Measurements from ENCODE around the gene OR2AJ1.
A peak's percentile ranks its signal among the peaks of the same experiment; 100 is the strongest.

Gene OR2AJ1, protein sequence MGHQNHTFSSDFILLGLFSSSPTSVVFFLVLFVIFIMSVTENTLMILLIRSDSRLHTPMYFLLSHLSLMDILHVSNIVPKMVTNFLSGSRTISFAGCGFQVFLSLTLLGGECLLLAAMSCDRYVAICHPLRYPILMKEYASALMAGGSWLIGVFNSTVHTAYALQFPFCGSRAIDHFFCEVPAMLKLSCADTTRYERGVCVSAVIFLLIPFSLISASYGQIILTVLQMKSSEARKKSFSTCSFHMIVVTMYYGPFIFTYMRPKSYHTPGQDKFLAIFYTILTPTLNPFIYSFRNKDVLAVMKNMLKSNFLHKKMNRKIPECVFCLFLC

DNA sequence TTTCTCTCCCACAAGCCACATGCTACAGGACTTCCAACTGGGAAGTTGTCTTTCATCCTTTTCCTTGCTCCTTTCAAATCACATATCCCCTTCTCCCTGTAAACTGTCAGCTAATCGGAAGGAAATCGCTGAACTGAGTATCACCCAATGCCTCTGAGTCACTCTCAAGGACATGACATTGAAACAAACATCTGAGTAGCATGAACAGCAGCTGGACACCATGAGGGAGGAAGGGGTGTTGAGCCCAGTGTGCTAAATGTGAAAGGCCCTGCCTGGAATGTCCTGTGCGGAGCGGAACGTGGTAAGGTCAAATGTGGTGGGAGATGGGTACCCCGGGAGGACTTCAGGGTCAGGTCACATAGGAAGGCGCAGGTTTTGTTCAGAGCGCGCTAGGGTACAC, at the start of gene OR2AJ1:
Gene OR2AJ1 (plus strand): TSS at position 22 of the 400 bp plus-strand sequence. CDS start 8,880 bp downstream, outside the sequence.
- no peak for DNase-seq

DNA sequence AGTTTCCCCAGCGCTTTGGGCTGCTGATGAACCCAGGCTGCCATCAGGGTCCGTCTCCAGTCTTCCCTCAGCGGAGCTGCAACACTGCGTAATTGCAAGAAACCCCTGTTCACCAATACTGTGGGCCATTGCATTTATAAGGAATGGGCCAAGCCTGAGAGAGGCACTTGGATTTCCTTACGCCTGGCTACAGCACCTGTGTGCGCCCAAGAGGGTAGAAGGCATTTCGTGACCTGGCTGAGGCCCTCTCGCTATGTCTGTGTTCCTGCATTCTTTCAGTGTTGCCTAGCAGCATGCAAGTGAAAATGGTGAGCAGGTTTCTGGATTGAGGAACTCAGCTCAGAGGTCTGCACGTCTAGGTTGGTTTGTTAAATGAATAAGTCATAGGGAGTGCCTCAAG, 41.3 kb upstream of the OR2AJ1 start:
- no peak for DNase-seq

DNA sequence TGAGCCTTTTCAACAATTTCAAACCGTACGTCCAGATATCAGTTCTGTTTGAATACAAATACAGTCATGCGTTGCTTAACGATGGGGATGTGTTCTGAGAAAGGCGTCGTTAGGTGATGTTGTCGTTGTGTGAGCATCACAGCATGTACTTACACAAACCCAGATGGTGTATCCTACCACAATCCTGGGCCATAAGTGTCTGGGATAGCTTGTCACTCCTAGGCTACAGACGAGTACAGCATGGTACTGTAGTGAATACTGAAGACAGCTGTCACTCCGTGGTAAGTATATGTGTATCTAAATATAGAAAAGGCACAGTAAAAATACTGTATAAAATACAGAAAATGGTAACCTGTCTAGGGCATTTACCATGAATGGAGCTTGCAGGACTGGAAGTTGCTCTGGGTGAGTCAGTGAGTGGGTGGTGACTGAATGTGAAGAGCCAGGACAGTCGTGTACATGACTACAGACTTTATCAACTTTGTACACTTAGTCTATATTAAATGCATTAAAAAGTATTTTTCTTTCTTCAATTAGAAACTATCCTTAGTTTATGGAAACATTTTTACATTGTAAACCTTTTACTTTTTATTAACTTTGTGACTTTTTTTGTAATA, 39.8 kb upstream of the OR2AJ1 start:
- DNase-seq = no peak

DNA sequence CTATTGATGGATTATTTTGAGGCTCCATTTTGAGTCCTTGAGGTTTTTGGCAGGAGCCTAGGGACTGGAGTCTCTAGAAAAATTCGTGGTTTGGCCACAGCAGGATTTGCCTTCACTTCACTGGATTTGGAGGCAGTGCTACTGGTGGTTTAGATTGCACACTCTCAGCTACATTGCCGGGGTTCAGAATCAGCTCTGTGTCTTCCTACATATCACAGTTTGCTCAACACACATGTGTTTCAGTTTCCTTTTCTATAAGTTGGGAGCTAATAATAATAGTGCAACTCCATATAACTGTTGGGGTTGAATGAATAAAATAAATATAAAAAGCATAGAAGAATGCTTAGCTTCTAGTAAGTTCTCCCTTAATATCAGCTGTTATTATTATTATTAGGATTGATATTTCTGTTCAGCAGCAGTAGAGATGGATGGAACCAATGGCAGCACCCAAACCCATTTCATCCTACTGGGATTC, 29.5 kb upstream of the OR2AJ1 start, which contains the start of gene OR2W3:
Gene OR2W3 (plus strand): TSS at position 425 of the 475 bp plus-strand sequence. CDS start 0 bp downstream, at position 425.
- DNase-seq = no peak

DNA sequence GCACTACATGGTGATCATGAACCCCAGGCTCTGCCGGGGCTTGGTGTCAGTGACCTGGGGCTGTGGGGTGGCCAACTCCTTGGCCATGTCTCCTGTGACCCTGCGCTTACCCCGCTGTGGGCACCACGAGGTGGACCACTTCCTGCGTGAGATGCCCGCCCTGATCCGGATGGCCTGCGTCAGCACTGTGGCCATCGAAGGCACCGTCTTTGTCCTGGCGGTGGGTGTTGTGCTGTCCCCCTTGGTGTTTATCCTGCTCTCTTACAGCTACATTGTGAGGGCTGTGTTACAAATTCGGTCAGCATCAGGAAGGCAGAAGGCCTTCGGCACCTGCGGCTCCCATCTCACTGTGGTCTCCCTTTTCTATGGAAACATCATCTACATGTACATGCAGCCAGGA, 28.7 kb upstream of the OR2AJ1 start:
- no peak for DNase-seq

DNA sequence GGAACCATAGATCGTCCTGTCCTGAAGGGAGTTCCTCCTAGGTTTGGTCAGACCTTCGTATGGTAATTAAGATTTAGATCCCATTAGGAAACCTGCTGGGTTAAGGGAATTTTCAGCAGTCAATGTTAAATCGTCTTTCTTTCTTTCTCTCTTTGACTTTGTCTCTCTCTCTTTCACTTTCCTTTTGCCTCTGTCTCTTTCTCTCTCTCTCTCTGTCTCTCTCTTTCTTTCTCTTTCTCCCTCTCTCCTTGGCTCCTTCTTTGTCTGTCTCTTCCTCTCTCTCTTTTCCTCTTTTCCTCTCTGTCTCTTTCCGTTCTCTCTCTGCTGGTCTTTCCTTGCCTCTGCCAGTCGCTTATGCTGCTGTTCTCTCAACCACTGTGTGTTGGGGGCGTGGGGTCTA, 20.6 kb upstream of the OR2AJ1 start:
- no peak for DNase-seq

DNA sequence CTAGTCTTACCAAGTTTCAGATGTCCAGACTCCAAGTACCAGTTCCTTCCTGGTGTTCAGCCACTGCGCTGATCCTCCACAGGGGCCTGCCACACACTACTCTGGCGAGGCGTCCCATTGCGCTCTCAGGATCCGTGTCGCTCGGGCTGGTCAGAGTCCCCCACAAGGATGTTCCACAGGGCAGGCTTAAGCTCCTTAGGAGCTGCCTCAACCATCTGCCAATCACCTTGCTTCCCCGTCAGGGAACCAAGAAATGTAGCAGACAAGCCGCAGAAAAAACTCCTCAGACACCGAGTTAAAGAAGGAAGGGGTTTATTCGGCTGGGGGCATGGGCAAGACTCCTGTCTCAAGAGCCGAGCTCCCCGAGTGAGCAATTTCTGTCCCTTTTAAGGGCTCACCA, 19.5 kb upstream of the OR2AJ1 start:
- DNase-seq = no peak

DNA sequence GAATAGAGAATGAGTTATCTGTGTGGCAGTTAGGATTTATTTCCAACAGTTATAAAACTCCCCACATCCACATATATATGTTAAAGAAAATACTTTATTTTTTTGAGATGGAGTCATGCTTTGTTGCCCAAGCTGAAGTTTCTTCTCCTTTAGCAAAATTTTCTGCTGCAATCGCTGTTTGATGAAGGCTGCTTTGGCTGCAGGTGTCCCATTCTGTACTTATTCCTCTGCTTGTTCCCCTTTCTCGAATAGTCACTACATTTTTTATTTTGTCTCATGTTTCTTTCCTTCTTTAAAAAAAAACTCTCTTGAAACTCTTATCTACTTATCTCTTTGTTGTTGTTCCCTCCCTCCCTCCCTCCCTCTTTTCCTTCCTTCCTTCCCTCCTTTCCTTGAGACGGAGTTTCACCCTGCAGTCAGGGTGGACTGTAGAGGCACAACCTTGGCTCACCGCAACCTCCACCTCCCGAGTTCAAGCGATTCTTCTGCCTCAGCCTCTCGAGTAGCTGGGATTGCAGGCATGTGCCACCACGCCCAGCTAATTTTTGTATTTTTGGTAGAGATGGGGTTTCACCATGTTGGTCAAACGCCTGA, 18.7 kb upstream of the OR2AJ1 start:
- no peak for DNase-seq

DNA sequence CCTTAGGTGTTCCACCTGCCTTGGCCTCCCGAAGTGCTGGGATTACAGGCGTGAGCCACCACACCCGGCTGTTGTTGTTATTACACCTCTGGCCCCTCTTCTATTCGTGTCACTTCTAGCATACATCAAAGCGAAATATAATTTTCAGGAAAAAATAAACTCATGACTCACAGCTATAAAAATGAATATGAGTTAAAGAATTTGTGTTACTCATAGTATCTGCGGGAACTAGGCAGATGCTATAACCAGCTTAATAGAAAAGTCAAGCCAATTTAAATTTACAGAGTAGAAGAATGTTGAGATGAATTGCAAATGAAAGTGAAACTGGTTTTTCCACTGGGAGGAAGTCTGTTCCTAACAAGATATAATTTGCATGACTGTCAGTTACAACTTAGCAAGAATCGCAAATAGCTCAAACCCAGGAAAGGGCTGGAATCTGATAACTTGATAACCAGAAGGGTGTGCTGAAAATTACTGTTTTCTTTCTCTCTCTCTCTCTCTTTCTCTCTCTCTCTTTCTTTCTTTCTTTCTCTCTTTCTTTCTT, 18.1 kb upstream of the OR2AJ1 start:
- no peak for DNase-seq

DNA sequence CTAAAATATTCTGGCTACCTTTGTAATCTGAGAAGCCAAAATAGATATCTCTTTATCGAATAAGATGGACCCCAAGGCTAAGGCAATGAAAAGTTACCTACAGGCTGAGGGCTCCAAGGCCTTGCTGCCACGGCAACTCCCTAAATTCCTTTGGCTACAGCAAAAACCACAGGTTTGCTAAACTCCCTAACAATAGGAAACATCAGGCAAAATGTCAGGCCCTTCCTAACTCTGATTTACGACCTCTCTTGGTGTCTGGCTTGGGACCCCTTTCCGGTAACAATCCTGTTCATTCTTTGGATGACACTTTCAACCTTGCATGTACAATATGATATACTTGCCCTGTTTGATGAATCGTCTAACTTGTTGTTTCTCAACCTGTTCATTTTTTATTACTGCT, 15.9 kb upstream of the OR2AJ1 start:
- DNase-seq = no peak

DNA sequence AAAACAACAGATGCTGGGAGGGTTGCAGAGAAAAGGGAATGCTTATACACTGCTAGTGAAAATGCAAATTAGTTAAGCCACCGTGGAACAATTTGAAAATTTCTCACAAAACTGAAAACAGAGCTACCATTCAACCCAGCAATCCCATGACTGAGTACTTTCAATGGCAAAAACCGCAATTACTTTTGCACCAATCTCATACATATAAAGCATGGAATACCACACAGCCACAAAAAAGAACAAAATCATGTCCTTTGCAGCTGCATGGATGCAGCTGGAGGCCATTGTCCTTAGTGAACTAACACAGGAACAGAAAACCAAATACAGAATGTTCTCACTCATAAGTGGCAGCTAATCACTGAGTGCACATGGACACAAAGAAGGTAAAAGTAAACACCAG, 10.9 kb upstream of the OR2AJ1 start:
- DNase-seq = no peak

DNA sequence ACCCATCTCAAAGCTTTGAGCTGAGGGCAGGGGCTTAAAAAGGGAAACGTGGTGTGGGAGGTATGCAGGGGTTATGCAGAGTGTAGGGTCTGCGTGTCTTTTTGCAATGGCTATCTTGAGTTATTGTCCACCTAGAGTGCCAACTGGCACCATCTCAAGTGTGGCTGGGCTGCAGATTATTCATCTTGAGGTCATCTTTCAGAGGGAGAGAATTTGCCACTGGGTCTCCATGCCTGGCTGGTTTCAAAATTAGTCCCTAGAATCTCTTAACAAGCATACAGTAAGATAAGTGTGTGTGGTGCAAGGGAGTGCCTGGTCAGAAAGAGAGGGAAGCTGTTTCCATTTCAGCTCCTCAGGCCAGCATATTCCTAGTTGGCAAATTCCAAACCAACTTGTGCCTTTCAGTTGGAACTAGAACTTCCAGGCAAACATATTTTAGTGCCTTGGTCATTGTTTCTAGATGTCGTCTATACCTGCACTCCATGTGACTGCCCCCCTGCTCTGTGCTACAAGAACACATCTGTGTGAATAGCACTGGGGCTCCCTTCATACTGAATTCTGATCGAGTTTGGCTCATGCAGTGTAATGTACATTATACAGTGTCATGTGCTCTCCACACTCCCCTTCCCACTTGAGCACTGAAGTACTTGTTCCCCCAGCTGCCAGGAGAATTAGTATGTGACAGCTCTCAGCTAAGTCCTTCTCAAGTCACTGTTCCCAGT, 9.6 kb upstream of the OR2AJ1 start:
- no peak for DNase-seq

DNA sequence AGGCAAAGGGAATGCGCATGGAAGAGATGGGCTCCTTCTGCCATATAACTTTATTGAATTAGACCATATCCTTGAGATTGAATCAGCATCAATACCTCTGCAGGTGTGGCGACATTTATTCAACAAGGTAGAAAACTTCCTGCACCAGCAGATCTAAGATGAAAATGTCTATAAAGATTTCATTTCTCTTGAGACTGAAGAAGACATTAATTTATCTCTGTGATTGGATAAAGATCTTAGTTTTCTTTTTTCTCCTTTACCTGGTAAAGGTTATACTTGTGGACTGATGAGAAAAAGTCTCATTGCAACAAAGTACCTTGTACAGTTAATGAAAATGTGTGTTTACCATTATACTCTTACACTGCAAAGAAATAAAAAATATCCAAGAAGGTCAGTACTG, 4.7 kb upstream of the OR2AJ1 start, which contains the start of gene OR2T8:
Gene OR2T8 (plus strand): TSS at position 301 of the 400 bp plus-strand sequence. CDS start 766 bp downstream, outside the sequence.
- no peak for DNase-seq

DNA sequence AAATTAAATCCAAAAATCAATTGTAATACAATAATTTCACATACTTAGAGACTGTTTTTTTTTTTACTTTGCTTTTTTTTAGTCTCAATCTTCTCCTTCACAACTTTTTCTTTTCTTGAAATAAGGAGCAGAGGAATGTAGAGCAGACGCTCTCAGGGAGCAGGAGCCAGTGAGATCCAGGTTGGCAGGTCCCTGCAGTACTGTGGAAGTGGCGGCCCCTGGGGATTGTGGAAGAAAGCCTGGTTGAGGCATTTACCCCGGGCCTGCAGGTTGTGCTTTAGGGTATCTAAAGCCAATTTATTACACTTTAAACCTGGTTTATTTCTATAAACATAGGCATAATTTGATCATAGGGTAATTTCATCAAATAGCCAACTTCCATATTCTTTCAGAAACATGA, 748 bp upstream of the OR2AJ1 start:
- no peak for DNase-seq

DNA sequence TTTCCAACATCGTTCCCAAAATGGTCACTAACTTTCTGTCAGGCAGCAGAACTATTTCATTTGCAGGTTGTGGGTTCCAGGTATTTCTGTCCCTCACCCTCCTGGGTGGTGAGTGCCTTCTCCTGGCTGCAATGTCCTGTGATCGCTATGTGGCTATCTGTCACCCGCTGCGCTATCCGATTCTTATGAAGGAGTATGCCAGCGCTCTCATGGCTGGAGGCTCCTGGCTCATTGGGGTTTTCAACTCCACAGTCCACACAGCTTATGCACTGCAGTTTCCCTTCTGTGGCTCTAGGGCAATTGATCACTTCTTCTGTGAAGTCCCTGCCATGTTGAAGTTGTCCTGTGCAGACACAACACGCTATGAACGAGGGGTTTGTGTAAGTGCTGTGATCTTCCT, 9.3 kb downstream of the OR2AJ1 start:
- no peak for DNase-seq

DNA sequence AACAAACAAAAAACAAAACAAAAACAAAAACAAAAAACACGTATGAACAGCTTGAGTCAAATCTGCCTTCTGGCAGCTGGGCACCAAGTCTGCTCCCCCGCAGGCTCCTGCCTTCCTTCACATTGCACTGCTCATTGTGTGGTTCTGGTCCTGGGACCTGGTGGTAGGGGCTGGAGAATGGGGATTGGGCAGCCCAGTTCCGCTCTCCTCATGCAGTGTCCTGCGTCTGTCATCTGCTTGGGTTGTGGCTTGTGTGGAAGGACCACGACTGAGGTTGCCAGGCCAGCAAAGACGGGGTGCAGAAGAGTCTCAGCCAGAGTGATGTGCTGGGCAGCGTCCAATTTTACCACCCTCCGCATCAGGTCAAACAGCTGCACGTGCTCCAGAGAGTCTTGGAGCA, 11.1 kb downstream of the OR2AJ1 start:
- no peak for DNase-seq

DNA sequence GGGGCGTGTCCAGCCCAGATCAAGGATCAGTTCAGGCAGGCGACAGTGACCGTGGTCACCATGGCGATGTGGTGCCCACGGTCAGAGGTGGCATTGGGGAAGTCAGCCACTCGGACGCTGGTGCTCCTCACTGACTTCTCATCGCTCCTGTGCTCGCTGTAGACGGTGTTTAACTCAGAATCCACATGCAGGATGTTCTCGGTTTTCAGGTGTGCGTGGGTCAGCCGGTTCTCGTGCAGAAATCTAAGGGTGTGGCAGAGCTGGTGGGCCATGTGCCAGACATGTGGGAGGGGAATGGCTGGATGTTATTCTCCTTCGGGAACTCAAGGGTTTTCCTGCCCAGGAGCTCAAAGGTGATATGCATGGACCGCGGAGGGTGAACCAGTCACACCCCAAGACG, 11.7 kb downstream of the OR2AJ1 start:
- no peak for DNase-seq

DNA sequence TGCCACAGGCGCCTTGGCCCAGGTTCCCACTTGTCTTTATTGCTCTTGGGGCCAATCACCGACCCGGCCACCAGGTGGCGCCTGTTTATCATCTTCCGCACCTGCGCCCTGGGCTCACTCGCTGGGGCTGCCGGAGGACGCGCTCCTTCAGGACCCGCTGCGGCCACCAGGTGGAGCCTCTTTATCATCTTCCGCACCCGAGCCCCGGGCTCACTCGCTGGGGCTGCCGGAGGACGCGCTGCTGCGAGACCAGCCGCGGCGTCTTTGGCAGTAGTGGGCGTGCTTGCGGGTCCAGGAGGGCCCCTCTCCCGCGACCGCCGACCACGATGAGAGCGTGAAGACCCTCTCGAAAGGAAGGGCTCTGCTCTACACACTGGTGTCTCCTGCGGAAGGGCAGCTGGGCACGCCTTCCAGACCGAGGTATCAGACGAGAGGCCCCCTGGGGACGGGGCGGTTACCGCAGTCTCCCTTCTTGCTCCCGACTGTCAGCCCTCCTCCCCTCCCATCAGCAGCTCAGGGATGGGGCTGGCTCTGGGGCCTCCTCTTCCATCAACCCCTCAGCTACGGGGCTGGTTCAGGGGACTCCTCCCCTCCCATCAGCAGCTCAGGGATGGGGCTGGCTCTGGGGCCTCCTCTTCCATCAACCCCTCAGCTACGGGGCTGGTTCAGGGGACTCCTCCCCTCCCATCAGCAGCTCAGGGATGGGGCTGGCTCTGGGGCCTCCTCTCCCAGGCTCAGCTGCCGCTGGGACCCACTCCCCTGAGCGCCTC, 12.5 kb downstream of the OR2AJ1 start:
- DNase-seq = peak; percentile 58

DNA sequence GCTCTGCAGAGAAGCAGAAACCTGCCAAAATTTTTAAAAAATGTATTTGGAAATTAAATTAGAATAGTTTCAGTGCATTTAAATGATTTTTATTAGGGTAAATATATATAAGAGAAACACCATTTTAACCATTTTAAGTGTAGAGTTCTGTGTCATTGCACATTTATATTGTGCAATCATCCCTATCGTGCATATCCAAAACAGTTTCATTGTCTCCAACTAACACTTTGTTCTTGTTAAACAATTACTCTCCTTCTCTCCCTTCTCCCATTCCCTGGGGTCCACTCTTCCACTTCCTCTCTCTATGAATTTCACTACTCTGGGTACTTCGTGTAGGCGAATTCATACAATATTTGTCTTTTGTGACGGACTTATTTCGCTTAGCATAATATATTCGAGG, 17.9 kb downstream of the OR2AJ1 start:
- no peak for DNase-seq

DNA sequence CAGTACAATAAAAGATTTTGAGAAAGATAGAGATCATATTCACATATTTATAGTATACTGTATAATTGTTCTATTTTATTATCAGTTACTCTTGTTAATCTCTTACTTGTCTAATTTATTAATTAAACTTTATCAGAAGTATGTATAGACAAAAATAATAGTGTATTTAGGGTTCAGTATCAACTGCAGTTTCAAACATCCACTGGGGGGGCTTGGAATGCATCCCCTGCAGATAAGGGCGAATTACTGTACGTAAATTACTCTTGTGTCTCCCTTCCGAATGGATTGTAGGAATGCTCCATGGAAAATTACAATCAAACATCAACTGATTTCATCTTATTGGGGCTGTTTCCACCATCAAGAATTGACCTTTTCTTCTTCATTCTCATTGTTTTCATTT, 23.9 kb downstream of the OR2AJ1 start, which contains the start of gene OR2L8:
Gene OR2L8 (plus strand): TSS at position 301 of the 400 bp plus-strand sequence. CDS start 0 bp downstream, at position 301.
- DNase-seq = no peak

DNA sequence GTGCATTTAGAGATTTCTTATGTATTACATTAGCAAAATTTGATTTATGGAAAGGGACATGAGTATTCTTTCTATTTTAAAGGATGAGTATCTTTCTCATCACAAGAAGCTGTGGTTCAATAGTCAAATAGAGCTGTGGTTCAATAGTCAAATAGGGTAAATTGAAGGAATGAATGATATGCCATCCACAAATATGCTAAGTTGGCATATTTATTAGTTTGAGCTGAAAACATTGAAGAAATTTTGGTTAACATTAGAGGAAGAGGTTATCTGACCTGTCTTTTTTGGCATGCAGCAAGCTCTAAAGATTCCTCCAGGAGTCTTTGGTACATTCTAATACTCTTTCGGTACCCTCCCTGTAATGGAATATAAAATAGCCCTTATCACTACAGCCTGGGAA, 28.7 kb downstream of the OR2AJ1 start:
- DNase-seq = no peak

DNA sequence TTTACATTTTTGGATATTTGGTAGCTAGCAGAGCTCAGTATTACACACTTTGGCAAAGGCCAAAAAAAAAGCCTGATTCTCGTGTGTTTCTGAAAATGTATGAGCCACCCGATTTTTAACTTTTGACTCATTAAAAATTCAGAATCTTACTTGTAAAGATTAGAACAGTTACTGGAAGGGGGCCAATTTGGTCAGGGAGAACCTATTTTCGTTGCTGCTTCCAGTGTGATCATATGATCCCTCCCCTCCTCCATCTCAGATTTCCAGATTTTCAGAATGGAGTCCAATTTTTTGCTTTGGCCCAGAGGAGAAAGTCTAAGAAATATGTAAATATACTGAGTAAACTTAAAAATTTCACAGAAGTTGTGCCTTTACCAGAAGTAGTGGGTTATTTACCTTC, 37.1 kb downstream of the OR2AJ1 start:
- DNase-seq = no peak

Measured in NCI-H2029 (cell line).